GM23338 (cell line): ENCODE results near the gene FOXL2NB. TPM values are rescaled to one million over a fixed set of nuclear protein-coding genes. Genes with fewer than 3 reads are reported as not detected.

Experiments
- ATAC-seq: fragments of 200-7000 bp; cut with Tn5 transposase; 3 replicates; pipeline ENCODE4 v1.9.1; 2020
- DNase-seq: peaks from one replicate; pipeline ENCODE4 v3.0.0-alpha.2; 2015; ENCODE audit warnings: low spot score
- H2AFZ ChIP-seq: fragments of 200-600 bp; sonication (generic); 2 replicates; pipeline ENCODE4 v1.8.0; 2016; ENCODE audit warnings: antibody characterized with exemption, mild to moderate bottlenecking, moderate library complexity
- H3F3A ChIP-seq: fragments of 200-600 bp; sonication (generic); replicated peaks from 2 replicates; pipeline ENCODE4 v1.8.0; 2017; ENCODE audit warnings: antibody characterized with exemption, mixed run types, low read depth
- H3K27ac ChIP-seq: fragments of 200-600 bp; sonication (generic); 2 replicates; pipeline ENCODE4 v1.6.1; 2016; ENCODE audit warnings: low read depth
- H3K27me3 ChIP-seq: fragments of 200-600 bp; sonication (generic); 2 replicates; pipeline ENCODE4 v1.8.0; 2016; ENCODE audit warnings: mild to moderate bottlenecking, mixed run types, moderate library complexity; ENCODE audit not compliant: insufficient read depth
- H3K36me3 ChIP-seq: fragments of 200-600 bp; sonication (generic); 2 replicates; pipeline ENCODE4 v1.8.0; 2016; ENCODE audit warnings: mild to moderate bottlenecking; ENCODE audit not compliant: insufficient read depth
- H3K4me1 ChIP-seq: fragments of 200-600 bp; sonication (generic); 2 replicates; pipeline ENCODE4 v1.8.0; 2016; ENCODE audit warnings: mild to moderate bottlenecking, moderate library complexity; ENCODE audit not compliant: insufficient read depth
- H3K4me2 ChIP-seq: fragments of 200-600 bp; sonication (generic); 2 replicates; pipeline ENCODE4 v1.7.1; 2017; ENCODE audit warnings: mixed run types
- H3K4me3 ChIP-seq: fragments of 200-600 bp; sonication (generic); 2 replicates; pipeline ENCODE4 v1.6.1; 2016; ENCODE audit warnings: mixed run types
- H3K79me2 ChIP-seq: fragments of 200-600 bp; sonication (generic); replicated peaks from 2 replicates; pipeline ENCODE4 v1.8.0; 2017; ENCODE audit warnings: mild to moderate bottlenecking; ENCODE audit not compliant: insufficient read depth
- H3K9me2 ChIP-seq: fragments of 200-600 bp; sonication (generic); 2 replicates; pipeline ENCODE4 v1.8.0; 2017; ENCODE audit not compliant: insufficient read depth
- H4K20me1 ChIP-seq: fragments of 200-600 bp; sonication (generic); replicated peaks from 2 replicates; pipeline ENCODE4 v1.8.0; 2017; ENCODE audit warnings: mild to moderate bottlenecking; ENCODE audit not compliant: insufficient read depth
- H3K27ac Mint-ChIP-seq: 2 replicates; pipeline ENCODE4 v1.8.0; 2020; ENCODE audit warnings: inconsistent platforms, mild to moderate bottlenecking, moderate library complexity, mixed read lengths
- H3K27me3 Mint-ChIP-seq: 3 replicates; pipeline ENCODE4 v1.8.0; 2022; ENCODE audit warnings: low read depth, mild to moderate bottlenecking, moderate library complexity, mixed read lengths, inconsistent platforms; ENCODE audit not compliant: insufficient read depth, poor library complexity
- H3K36me3 Mint-ChIP-seq: 3 replicates; pipeline ENCODE4 v1.8.0; 2021; ENCODE audit warnings: low read depth, mild to moderate bottlenecking, inconsistent platforms, moderate library complexity, mixed read lengths
- H3K4me1 Mint-ChIP-seq: 3 replicates; pipeline ENCODE4 v1.8.0; 2020; ENCODE audit warnings: mild to moderate bottlenecking, inconsistent platforms, mixed read lengths
- H3K4me3 Mint-ChIP-seq: 3 replicates; pipeline ENCODE4 v1.8.0; 2021; ENCODE audit warnings: moderate library complexity, mild to moderate bottlenecking, inconsistent platforms, mixed read lengths
- H3K9me3 Mint-ChIP-seq: 3 replicates; pipeline ENCODE4 v1.8.0; 2020; ENCODE audit warnings: moderate library complexity, mild to moderate bottlenecking, inconsistent platforms, mixed read lengths
- CREB1 ChIP-seq: fragments of 250-450 bp; sonication (Bioruptor Pico); IDR thresholded peaks from 2 replicates; pipeline ENCODE4 v1.5.0; 2020; ENCODE audit warnings: low read depth, mild to moderate bottlenecking, moderate library complexity
- EZH2 ChIP-seq: fragments of 200-600 bp; sonication (generic); IDR thresholded peaks from one replicate; pipeline ENCODE4 v1.8.0; 2017; ENCODE audit warnings: antibody characterized with exemption, mild to moderate bottlenecking, low read depth; ENCODE audit not compliant: unreplicated experiment
- EZH2phosphoT487 ChIP-seq: fragments of 200-600 bp; sonication (generic); IDR thresholded peaks from one replicate; pipeline ENCODE4 v1.8.1; 2018; ENCODE audit warnings: antibody characterized with exemption; ENCODE audit not compliant: unreplicated experiment
- JUNB ChIP-seq: IDR thresholded peaks from one replicate; pipeline ENCODE4 v1.6.1; 2016; ENCODE audit warnings: antibody characterized with exemption; ENCODE audit not compliant: unreplicated experiment
- NANOG ChIP-seq: IDR thresholded peaks from 2 replicates; pipeline ENCODE4 v1.6.1; 2016; ENCODE audit warnings: antibody characterized with exemption, borderline replicate concordance
- POLR2AphosphoS5 ChIP-seq: IDR thresholded peaks from 2 replicates; pipeline ENCODE4 v1.6.1; 2016; ENCODE audit warnings: antibody characterized with exemption, low read depth
- STAT1 ChIP-seq: IDR thresholded peaks from one replicate; pipeline ENCODE4 v1.6.1; 2016; ENCODE audit warnings: antibody characterized with exemption; ENCODE audit not compliant: unreplicated experiment
- ZNF114 ChIP-seq: fragments of 250-450 bp; sonication (Bioruptor Pico); IDR thresholded peaks from 2 replicates; pipeline ENCODE4 v1.5.0; 2020; ENCODE audit warnings: mild to moderate bottlenecking, moderate library complexity
- ZNF331 ChIP-seq: fragments of 250-450 bp; sonication (Bioruptor Pico); IDR thresholded peaks from 2 replicates; pipeline ENCODE4 v1.5.0; 2020; ENCODE audit warnings: low read depth, mild to moderate bottlenecking, moderate library complexity
- polyA plus RNA-seq: library from polyadenylated mRNA; unstranded; fragments of >200 nt; fragmentation: Nextera tagmentation; extraction: Ambion mirVana; gene quantifications from 2 replicates; pipeline ENCODE4 v1.2.1, GENCODE V29; 2016
- total RNA-seq: library from RNA; depleted of rRNA; stranded (reverse); fragments of >200 nt; shearing (Covaris generic); gene quantifications from 2 replicates; pipeline ENCODE4 v1.2.3, GENCODE V29; 2014
- TF ChIP-seq, protein P1 (sequence below), 2 experiments: fragments of 200-600 bp in 1 of 2; sonication (generic) in 1 of 2; conservative IDR thresholded peaks; 2 replicates each; pipeline versions ENCODE4 v1.5.1 to v1.6.1; 2016 to 2017; ENCODE audit warnings: antibody characterized with exemption in 2 of 2, low read depth in 2 of 2, mild to moderate bottlenecking in 2 of 2, moderate library complexity in 1 of 2
- TF ChIP-seq, protein P2 (sequence below): IDR thresholded peaks from 2 replicates; pipeline ENCODE4 v1.6.1; 2016; ENCODE audit warnings: antibody characterized with exemption
- TF ChIP-seq, protein P3 (sequence below): fragments of 250-450 bp; sonication (Bioruptor Pico); IDR thresholded peaks from 2 replicates; pipeline ENCODE4 v1.5.0; 2020; ENCODE audit warnings: mild to moderate bottlenecking, moderate library complexity

The FOXL2NB gene
- total and polyA plus RNA-seq, 2 experiments from 2014 or later, result 11.2 to 15.6 TPM

DNA sequence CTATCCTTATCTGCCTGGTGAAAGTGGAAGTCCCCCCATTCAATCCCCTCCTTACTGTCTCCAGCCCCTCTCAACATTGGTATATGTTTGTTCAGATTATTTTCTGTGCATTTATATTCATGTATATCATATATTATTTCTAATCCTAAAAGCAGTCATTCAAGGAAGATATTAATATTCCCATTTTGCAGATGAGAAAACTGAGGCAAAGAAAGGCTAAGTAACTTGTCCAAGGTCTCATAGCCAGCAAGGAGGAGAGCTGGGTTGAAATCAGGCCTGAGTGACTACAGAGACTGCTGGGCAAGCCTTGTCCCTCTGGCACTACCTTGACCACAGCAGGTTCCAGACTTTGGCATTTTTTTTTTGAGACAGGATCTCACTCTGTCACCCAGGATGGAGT, 29.0 kb downstream of the FOXL2NB start:
- DNase-seq (no peak), ATAC-seq (no peak)
- Histone ChIP-seq H3F3A (no peaks in the 10 kb centered on the region), H2AFZ (no peak overlapping the region), H3K9me2 (no peaks in the 10 kb centered on the region), H3K4me3 (no peak overlapping the region), H3K36me3 (no peaks in the 10 kb centered on the region), H4K20me1 (no peaks in the 10 kb centered on the region), H3K79me2 (no peaks in the 10 kb centered on the region), H3K27ac (no peak overlapping the region), H3K27me3 (no peaks in the 10 kb centered on the region), H3K4me2 (no peak overlapping the region), H3K4me1 (no peaks in the 10 kb centered on the region)
- TF ChIP-seq POLR2AphosphoS5 (no peak), NANOG (no peak), STAT1 (no peak), EZH2 (no peak), CREB1 (CRISPR knock-in tag) (no peak), ZNF331 (CRISPR knock-in tag) (no peak), JUNB (no peak), EZH2phosphoT487 (no peak), ZNF114 (CRISPR knock-in tag) (no peak)
- TF ChIP-seq, protein P1, sequence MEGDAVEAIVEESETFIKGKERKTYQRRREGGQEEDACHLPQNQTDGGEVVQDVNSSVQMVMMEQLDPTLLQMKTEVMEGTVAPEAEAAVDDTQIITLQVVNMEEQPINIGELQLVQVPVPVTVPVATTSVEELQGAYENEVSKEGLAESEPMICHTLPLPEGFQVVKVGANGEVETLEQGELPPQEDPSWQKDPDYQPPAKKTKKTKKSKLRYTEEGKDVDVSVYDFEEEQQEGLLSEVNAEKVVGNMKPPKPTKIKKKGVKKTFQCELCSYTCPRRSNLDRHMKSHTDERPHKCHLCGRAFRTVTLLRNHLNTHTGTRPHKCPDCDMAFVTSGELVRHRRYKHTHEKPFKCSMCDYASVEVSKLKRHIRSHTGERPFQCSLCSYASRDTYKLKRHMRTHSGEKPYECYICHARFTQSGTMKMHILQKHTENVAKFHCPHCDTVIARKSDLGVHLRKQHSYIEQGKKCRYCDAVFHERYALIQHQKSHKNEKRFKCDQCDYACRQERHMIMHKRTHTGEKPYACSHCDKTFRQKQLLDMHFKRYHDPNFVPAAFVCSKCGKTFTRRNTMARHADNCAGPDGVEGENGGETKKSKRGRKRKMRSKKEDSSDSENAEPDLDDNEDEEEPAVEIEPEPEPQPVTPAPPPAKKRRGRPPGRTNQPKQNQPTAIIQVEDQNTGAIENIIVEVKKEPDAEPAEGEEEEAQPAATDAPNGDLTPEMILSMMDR (conservative IDR thresholded peaks at IDR 0.05; ENCODE audit: low read depth in 2 of 2), result no peak
- TF ChIP-seq, protein P2, sequence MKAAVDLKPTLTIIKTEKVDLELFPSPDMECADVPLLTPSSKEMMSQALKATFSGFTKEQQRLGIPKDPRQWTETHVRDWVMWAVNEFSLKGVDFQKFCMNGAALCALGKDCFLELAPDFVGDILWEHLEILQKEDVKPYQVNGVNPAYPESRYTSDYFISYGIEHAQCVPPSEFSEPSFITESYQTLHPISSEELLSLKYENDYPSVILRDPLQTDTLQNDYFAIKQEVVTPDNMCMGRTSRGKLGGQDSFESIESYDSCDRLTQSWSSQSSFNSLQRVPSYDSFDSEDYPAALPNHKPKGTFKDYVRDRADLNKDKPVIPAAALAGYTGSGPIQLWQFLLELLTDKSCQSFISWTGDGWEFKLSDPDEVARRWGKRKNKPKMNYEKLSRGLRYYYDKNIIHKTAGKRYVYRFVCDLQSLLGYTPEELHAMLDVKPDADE, result no peak
- TF ChIP-seq, protein P3, sequence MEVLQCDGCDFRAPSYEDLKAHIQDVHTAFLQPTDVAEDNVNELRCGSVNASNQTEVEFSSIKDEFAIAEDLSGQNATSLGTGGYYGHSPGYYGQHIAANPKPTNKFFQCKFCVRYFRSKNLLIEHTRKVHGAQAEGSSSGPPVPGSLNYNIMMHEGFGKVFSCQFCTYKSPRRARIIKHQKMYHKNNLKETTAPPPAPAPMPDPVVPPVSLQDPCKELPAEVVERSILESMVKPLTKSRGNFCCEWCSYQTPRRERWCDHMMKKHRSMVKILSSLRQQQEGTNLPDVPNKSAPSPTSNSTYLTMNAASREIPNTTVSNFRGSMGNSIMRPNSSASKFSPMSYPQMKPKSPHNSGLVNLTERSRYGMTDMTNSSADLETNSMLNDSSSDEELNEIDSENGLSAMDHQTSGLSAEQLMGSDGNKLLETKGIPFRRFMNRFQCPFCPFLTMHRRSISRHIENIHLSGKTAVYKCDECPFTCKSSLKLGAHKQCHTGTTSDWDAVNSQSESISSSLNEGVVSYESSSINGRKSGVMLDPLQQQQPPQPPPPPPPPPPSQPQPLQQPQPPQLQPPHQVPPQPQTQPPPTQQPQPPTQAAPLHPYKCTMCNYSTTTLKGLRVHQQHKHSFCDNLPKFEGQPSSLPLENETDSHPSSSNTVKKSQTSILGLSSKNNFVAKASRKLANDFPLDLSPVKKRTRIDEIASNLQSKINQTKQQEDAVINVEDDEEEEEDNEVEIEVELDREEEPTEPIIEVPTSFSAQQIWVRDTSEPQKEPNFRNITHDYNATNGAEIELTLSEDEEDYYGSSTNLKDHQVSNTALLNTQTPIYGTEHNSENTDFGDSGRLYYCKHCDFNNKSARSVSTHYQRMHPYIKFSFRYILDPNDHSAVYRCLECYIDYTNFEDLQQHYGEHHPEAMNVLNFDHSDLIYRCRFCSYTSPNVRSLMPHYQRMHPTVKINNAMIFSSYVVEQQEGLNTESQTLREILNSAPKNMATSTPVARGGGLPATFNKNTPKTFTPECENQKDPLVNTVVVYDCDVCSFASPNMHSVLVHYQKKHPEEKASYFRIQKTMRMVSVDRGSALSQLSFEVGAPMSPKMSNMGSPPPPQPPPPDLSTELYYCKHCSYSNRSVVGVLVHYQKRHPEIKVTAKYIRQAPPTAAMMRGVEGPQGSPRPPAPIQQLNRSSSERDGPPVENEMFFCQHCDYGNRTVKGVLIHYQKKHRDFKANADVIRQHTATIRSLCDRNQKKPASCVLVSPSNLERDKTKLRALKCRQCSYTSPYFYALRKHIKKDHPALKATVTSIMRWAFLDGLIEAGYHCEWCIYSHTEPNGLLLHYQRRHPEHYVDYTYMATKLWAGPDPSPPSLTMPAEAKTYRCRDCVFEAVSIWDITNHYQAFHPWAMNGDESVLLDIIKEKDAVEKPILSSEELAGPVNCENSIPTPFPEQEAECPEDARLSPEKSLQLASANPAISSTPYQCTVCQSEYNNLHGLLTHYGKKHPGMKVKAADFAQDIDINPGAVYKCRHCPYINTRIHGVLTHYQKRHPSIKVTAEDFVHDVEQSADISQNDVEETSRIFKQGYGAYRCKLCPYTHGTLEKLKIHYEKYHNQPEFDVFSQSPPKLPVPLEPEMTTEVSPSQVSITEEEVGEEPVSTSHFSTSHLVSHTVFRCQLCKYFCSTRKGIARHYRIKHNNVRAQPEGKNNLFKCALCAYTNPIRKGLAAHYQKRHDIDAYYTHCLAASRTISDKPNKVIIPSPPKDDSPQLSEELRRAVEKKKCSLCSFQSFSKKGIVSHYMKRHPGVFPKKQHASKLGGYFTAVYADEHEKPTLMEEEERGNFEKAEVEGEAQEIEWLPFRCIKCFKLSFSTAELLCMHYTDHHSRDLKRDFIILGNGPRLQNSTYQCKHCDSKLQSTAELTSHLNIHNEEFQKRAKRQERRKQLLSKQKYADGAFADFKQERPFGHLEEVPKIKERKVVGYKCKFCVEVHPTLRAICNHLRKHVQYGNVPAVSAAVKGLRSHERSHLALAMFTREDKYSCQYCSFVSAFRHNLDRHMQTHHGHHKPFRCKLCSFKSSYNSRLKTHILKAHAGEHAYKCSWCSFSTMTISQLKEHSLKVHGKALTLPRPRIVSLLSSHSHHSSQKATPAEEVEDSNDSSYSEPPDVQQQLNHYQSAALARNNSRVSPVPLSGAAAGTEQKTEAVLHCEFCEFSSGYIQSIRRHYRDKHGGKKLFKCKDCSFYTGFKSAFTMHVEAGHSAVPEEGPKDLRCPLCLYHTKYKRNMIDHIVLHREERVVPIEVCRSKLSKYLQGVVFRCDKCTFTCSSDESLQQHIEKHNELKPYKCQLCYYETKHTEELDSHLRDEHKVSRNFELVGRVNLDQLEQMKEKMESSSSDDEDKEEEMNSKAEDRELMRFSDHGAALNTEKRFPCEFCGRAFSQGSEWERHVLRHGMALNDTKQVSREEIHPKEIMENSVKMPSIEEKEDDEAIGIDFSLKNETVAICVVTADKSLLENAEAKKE (CRISPR knock-in tag), result no peak
- Mint-ChIP-seq H3K9me3 (no peaks in the 10 kb centered on the region; the same call in 2 of the 3 replicates), H3K27ac (no peak overlapping the region), H3K4me1 (no peaks in the 10 kb centered on the region), H3K36me3 (no peaks in the 10 kb centered on the region; the same call in 2 of the 3 replicates), H3K4me3 (no peak overlapping the region), H3K27me3 (peaks cover 7% of the 10 kb centered on the region)
